HG03139 (cell line): ENCODE measurements around the gene HERC3.

Source experiments
- ATAC-seq: cut with Tn5 transposase; IDR thresholded peaks from one replicate; pipeline ENCODE4 v1.9.1; 2021; ENCODE audit not compliant: unreplicated experiment

The HERC3 gene

GRCh38 chr4:88744609-88745008 lies 152.3 kb downstream of the HERC3 start:
- no peak for ATAC-seq

- ATAC-seq = no peak
Measured at GRCh38 chr4:88745175-88745574, 152.9 kb downstream of the HERC3 start.

GRCh38 chr4:88745581-88746163 lies 153.4 kb downstream of the HERC3 start:
- ATAC-seq = no peak

- ATAC-seq = no peak
Measured at GRCh38 chr4:88746206-88746605, 153.9 kb downstream of the HERC3 start.

GRCh38 chr4:88747351-88747750 lies 155.1 kb downstream of the HERC3 start:
- ATAC-seq = no peak

- ATAC-seq = no peak
Measured at GRCh38 chr4:88750369-88750768, 158.1 kb downstream of the HERC3 start.

- ATAC-seq = no peak
Measured at GRCh38 chr4:88751258-88752075, 159.2 kb downstream of the HERC3 start.

- ATAC-seq = no peak
Measured at GRCh38 chr4:88752076-88752463, 159.8 kb downstream of the HERC3 start.

- ATAC-seq = no peak
Measured at GRCh38 chr4:88752754-88753153, 160.5 kb downstream of the HERC3 start.

GRCh38 chr4:88753658-88754571 lies 161.6 kb downstream of the HERC3 start:
- ATAC-seq = no peak

- no peak for ATAC-seq
Measured at GRCh38 chr4:88754796-88755195, 162.5 kb downstream of the HERC3 start.

- no peak for ATAC-seq
Measured at GRCh38 chr4:88755454-88755853, 163.2 kb downstream of the HERC3 start.

GRCh38 chr4:88756149-88756548 lies 163.9 kb downstream of the HERC3 start:
- no peak for ATAC-seq

GRCh38 chr4:88757067-88757466 lies 164.8 kb downstream of the HERC3 start:
- no peak for ATAC-seq

GRCh38 chr4:88757776-88758175 lies 165.5 kb downstream of the HERC3 start:
- no peak for ATAC-seq
